ENCODE data around the gene WFS1.

WFS1 gene

GRCh38 chr4:6302869-6303268 lies 33.2 kb downstream of the WFS1 start:
- no peak for TF ChIP-seq CTCF (IDR thresholded peaks at IDR 0.05; ENCODE audit: low read depth, low read length)
- DNase-seq (ENCODE audit: low read depth in 2 of 2): no peak
- H3K4me3 ChIP-seq (replicated peaks in 1 of 2; ENCODE audit: low read depth in 2 of 2, low read length in 2 of 2): no peak overlapping the region

- no peak overlapping the region for H3K4me3 ChIP-seq (replicated peaks in 1 of 2; ENCODE audit: low read depth in 2 of 2, low read length in 2 of 2)
- TF ChIP-seq CTCF (IDR thresholded peaks at IDR 0.05; ENCODE audit: low read depth, low read length): no peak
- DNase-seq (ENCODE audit: low read depth in 2 of 2): no peak
Measured at GRCh38 chr4:6303943-6304342, 34.3 kb downstream of the WFS1 start.

- no peak for TF ChIP-seq CTCF (IDR thresholded peaks at IDR 0.05; ENCODE audit: low read depth, low read length)
- no peak for DNase-seq (ENCODE audit: low read depth in 2 of 2)
- H3K4me3 ChIP-seq (replicated peaks in 1 of 2; ENCODE audit: low read depth in 2 of 2, low read length in 2 of 2): no peak overlapping the region
Measured at GRCh38 chr4:6306299-6306698, 36.6 kb downstream of the WFS1 start.

- no peak overlapping the region for H3K4me3 ChIP-seq (replicated peaks in 1 of 2; ENCODE audit: low read depth in 2 of 2, low read length in 2 of 2)
- no peak for DNase-seq (ENCODE audit: low read depth in 2 of 2)
- TF ChIP-seq CTCF (IDR thresholded peaks at IDR 0.05; ENCODE audit: low read depth, low read length): no peak
Measured at GRCh38 chr4:6307230-6307629, 37.6 kb downstream of the WFS1 start.

- H3K4me3 ChIP-seq (replicated peaks in 1 of 2; ENCODE audit: low read depth in 2 of 2, low read length in 2 of 2): no peak overlapping the region
- DNase-seq (ENCODE audit: low read depth in 2 of 2): no peak
- TF ChIP-seq CTCF (IDR thresholded peaks at IDR 0.05; ENCODE audit: low read depth, low read length): no peak
Measured at GRCh38 chr4:6307891-6308290, 38.2 kb downstream of the WFS1 start.

- no peak for TF ChIP-seq CTCF (IDR thresholded peaks at IDR 0.05; ENCODE audit: low read depth, low read length)
- no peak overlapping the region for H3K4me3 ChIP-seq (replicated peaks in 1 of 2; ENCODE audit: low read depth in 2 of 2, low read length in 2 of 2)
- peak in 1 of 2 donors; percentile 3 for DNase-seq (ENCODE audit: low read depth in 2 of 2)
Measured at GRCh38 chr4:6308899-6309643, 39.4 kb downstream of the WFS1 start.

GRCh38 chr4:6309777-6310176 lies 40.1 kb downstream of the WFS1 start:
- TF ChIP-seq CTCF (IDR thresholded peaks at IDR 0.05; ENCODE audit: low read depth, low read length): no peak
- no peak overlapping the region for H3K4me3 ChIP-seq (replicated peaks in 1 of 2; ENCODE audit: low read depth in 2 of 2, low read length in 2 of 2)
- no peak for DNase-seq (ENCODE audit: low read depth in 2 of 2)

Data from cardiac fibroblast (primary cell).